SK-N-SH (cell line): ENCODE results near the gene NEUROG3. TPM values are rescaled to one million over a fixed set of nuclear protein-coding genes. Genes with fewer than 3 reads are reported as not detected.

Source experiments
- CTCF ChIA-PET: fragments of 300-600, 350-600 bp; formaldehyde crosslinking; extraction: SDS; loops from one replicate; lab custom pipeline; 2021; lab: Yijun Ruan, JAX
- POLR2A ChIA-PET: fragments of 350-600 bp; sonication (Branson Sonifier 250); formaldehyde crosslinking; extraction: SDS; loops from one replicate; lab custom pipeline; 2020; ENCODE audit warnings: antibody characterized with exemption, inconsistent platforms; lab: Yijun Ruan, JAX
- DNase-seq: peaks from one replicate; pipeline ENCODE4 v3.0.0; 2012
- H2AFZ ChIP-seq: fragments of 200-600 bp; sonication (generic); 2 replicates; pipeline ENCODE4 v1.8.1; 2016; ENCODE audit warnings: antibody characterized with exemption, mild to moderate bottlenecking, low read depth
- H3F3A ChIP-seq: fragments of 200-600 bp; sonication (generic); replicated peaks from 2 replicates; pipeline ENCODE3; 2016; ENCODE audit warnings: antibody characterized with exemption, mild to moderate bottlenecking; ENCODE audit not compliant: insufficient read depth
- H3K27ac ChIP-seq, 2 experiments: fragments of 200-500 bp in 1 of 2; fragments of 200-600 bp in 1 of 2; sonication (Bioruptor generic) in 1 of 2; sonication (generic), shearing (Covaris generic) in 1 of 2; 2 replicates each; pipeline versions ENCODE4 v1.5.1 to v1.6.1; 2014 to 2016; ENCODE audit warnings: low read depth in 2 of 2, inconsistent platforms in 1 of 2, low read length in 1 of 2, mild to moderate bottlenecking in 1 of 2, mixed read lengths in 1 of 2
- H3K27me3 ChIP-seq: fragments of 200-600 bp; sonication (generic), shearing (Covaris generic); 2 replicates; pipeline ENCODE4 v1.6.1; 2016; ENCODE audit warnings: mixed run types; ENCODE audit not compliant: insufficient read depth
- H3K36me3 ChIP-seq, 2 experiments: fragments of 200-500 bp in 1 of 2; fragments of 200-600 bp in 1 of 2; sonication (Bioruptor generic) in 1 of 2; sonication (generic) in 1 of 2; replicated peaks in 1 of 2; 2 replicates each; pipeline versions ENCODE3 to v1.5.1; 2014 to 2016; ENCODE audit warnings: low read length in 1 of 2, mild to moderate bottlenecking in 1 of 2; ENCODE audit not compliant: insufficient read depth in 2 of 2, control insufficient read depth in 1 of 2
- H3K4me1 ChIP-seq, 2 experiments: fragments of 200-500 bp in 1 of 2; fragments of 200-600 bp in 1 of 2; sonication (Bioruptor generic) in 1 of 2; sonication (generic), shearing (Covaris generic) in 1 of 2; 2 replicates each; pipeline versions ENCODE4 v1.5.1 to v1.6.1; 2014 to 2016; ENCODE audit warnings: low read depth in 1 of 2, low read length in 1 of 2, mixed run types in 1 of 2; ENCODE audit not compliant: insufficient read depth in 2 of 2, control insufficient read depth in 1 of 2
- H3K4me2 ChIP-seq: fragments of 200-600 bp; sonication (generic), shearing (Covaris generic); 2 replicates; pipeline ENCODE4 v1.6.1; 2017; ENCODE audit warnings: mixed run types
- H3K4me3 ChIP-seq, 2 experiments: fragments of 200-500 bp in 1 of 2; fragments of 200-600 bp in 1 of 2; sonication (Bioruptor generic) in 1 of 2; sonication (generic), shearing (Covaris generic) in 1 of 2; 2 replicates each; pipeline versions ENCODE4 v1.5.1 to v1.8.1; 2014 to 2016; ENCODE audit warnings: low read depth in 2 of 2, inconsistent platforms in 1 of 2, low read length in 1 of 2, mild to moderate bottlenecking in 1 of 2, mixed read lengths in 1 of 2, moderate library complexity in 1 of 2
- H3K79me2 ChIP-seq: fragments of 200-600 bp; sonication (generic); 2 replicates; pipeline ENCODE4 v1.8.1; 2017; ENCODE audit warnings: mild to moderate bottlenecking; ENCODE audit not compliant: insufficient read depth
- H3K9ac ChIP-seq: fragments of 200-600 bp; sonication (generic); 2 replicates; pipeline ENCODE4 v1.6.1; 2017; ENCODE audit warnings: mixed run types
- H3K9me2 ChIP-seq: fragments of 200-600 bp; sonication (generic); 2 replicates; pipeline ENCODE4 v1.6.1; 2017; ENCODE audit warnings: mixed run types
- H3K9me3 ChIP-seq: fragments of 200-600 bp; sonication (generic); 2 replicates; pipeline ENCODE4 v1.6.1; 2017; ENCODE audit warnings: mixed run types, mild to moderate bottlenecking, moderate library complexity
- H4K20me1 ChIP-seq: fragments of 200-600 bp; sonication (generic); 2 replicates; pipeline ENCODE4 v1.6.1; 2017; ENCODE audit warnings: mild to moderate bottlenecking, mixed run types; ENCODE audit not compliant: insufficient read depth
- CTCF ChIP-seq: fragments of 200-600 bp; sonication (generic); IDR thresholded peaks from 2 replicates; pipeline ENCODE4 v1.6.1; 2017; ENCODE audit warnings: antibody characterized with exemption, mild to moderate bottlenecking, moderate library complexity
- FOSL2 ChIP-seq: IDR thresholded peaks from 2 replicates; pipeline ENCODE4 v1.4.0; 2012; ENCODE audit warnings: low read depth, mild to moderate bottlenecking, moderate library complexity, borderline replicate concordance
- FOXJ3 ChIP-seq: sonication (generic); formaldehyde crosslinking; IDR thresholded peaks from 2 replicates; pipeline ENCODE4 v1.5.1; 2020; ENCODE audit warnings: mild to moderate bottlenecking, missing genetic modification reagents
- JUND ChIP-seq: IDR thresholded peaks from 2 replicates; pipeline ENCODE4 v1.4.0; 2012
- MXI1 ChIP-seq: IDR thresholded peaks from 2 replicates; pipeline ENCODE4 v1.6.1; 2012; ENCODE audit warnings: mild to moderate bottlenecking, low read depth, low read length, improper control_type of control experiment
- NRF1 ChIP-seq: IDR thresholded peaks from 2 replicates; pipeline ENCODE4 v1.6.1; 2012; ENCODE audit warnings: low read depth, mild to moderate bottlenecking, low read length
- REST ChIP-seq: IDR thresholded peaks from 2 replicates; pipeline ENCODE4 v1.6.1; 2012; ENCODE audit warnings: mild to moderate bottlenecking, low read depth, low read length, moderate library complexity
- RXRA ChIP-seq: IDR thresholded peaks from 2 replicates; pipeline ENCODE4 v1.4.0; 2012; ENCODE audit warnings: low read depth, mild to moderate bottlenecking, borderline replicate concordance
- USF1 ChIP-seq: IDR thresholded peaks from 2 replicates; pipeline ENCODE4 v1.4.0; 2012; ENCODE audit warnings: low read depth, borderline replicate concordance
- WGBS: methylation state at CpG from one replicate; pipeline ENCODE4 v1.1.6; 2017; ENCODE audit warnings: low lambda C conversion rate; 5-methylcytosine and 5-hydroxymethylcytosine counted together
- polyA plus RNA-seq, 3 experiments: library from polyadenylated mRNA; depleted of rRNA; stranded (reverse); fragments of >200 nt; gene quantifications; 2 replicates each; pipeline ENCODE4 v1.2.3, GENCODE V29; 2012

NEUROG3 gene
- polyA plus RNA-seq, 1 of the 3 experiments (the other 2 are of a cell fraction): not detected

- H3K4me2 ChIP-seq: no peak overlapping the region
- H3F3A ChIP-seq: no peaks in the 10 kb centered on the region
- no peak for TF ChIP-seq USF1
- no peak for TF ChIP-seq REST
- no peak for TF ChIP-seq JUND
- TF ChIP-seq FOSL2: no peak
- TF ChIP-seq CTCF: no peak
- no peak overlapping the region for H2AFZ ChIP-seq
- H3K4me3 ChIP-seq: no peak overlapping the region
- DNase-seq: no peak
- no peak overlapping the region for H3K9ac ChIP-seq
- H3K79me2 ChIP-seq: no peaks in the 10 kb centered on the region
- H3K27ac ChIP-seq: no peak overlapping the region
- H3K27me3 ChIP-seq: peaks cover 55% of the 10 kb centered on the region
- ChIA-PET CTCF (interaction anchor here (1.3 kb wide), 1 partner anchor 170 kb away, joined by 3 read pairs; no protein-coding TSS in a partner anchor), POLR2A (no interaction called here)
- no peaks in the 10 kb centered on the region for H3K9me2 ChIP-seq
- no peaks in the 10 kb centered on the region for H3K36me3 ChIP-seq
- peaks cover 0 to 9% of the 10 kb centered on the region in 2 experiments; a peak in 1 of 4 replicates for H3K4me1 ChIP-seq
- H3K9me3 ChIP-seq: no peaks in the 10 kb centered on the region
- H4K20me1 ChIP-seq: no peaks in the 10 kb centered on the region
- 11% methylated on average over 28 of the region's 32 CpGs for WGBS
Measured at GRCh38 chr10:69578508-69578991, 5.3 kb upstream of the NEUROG3 start.

- POLR2A ChIA-PET: no interaction called here
- TF ChIP-seq REST (no peak), MXI1 (no peak), FOXJ3 (CRISPR knock-in tag) (no peak), NRF1 (no peak), RXRA (no peak)
- TF ChIP-seq, all 33 proteins: peak for 0
Measured at GRCh38 chr10:69577268-69578232, 4.3 kb upstream of the NEUROG3 start.

More at GRCh38 chr10:69577268-69578232, 4.3 kb upstream of the NEUROG3 start:
- Histone ChIP-seq H2AFZ (no peak overlapping the region), H3K9me3 (no peaks in the 10 kb centered on the region), H3K27ac (no peak overlapping the region), H3K4me2 (no peak overlapping the region), H3K9ac (no peak overlapping the region), H3F3A (no peaks in the 10 kb centered on the region), H3K79me2 (no peaks in the 10 kb centered on the region), H3K27me3 (peaks cover 65% of the 10 kb centered on the region), H4K20me1 (no peaks in the 10 kb centered on the region), H3K9me2 (no peaks in the 10 kb centered on the region), H3K4me1 (peaks cover 0 to 17% of the 10 kb centered on the region in 2 experiments; a peak in 1 of 4 replicates), H3K36me3 (no peaks in the 10 kb centered on the region), H3K4me3 (no peak overlapping the region)
- peak; percentile 52 for DNase-seq
- WGBS: 1% methylated on average over 36 of the region's 51 CpGs
- CTCF ChIA-PET: interaction anchor here (0.7 to 1.6 kb wide), 3 partner anchors 32 to 169 kb away, joined by 3 to 4 read pairs (median 3); no protein-coding TSS in a partner anchor
